VCaP (cell line): Measurements from ENCODE around the gene NHERF1.

ENCODE experiments used
- H3K27ac ChIP-seq: fragments of 450-650 bp; 2 replicates; pipeline ENCODE4 v1.5.1; 2017
- CTCF ChIP-seq: fragments of 450-650 bp; conservative IDR thresholded peaks from 2 replicates; pipeline ENCODE4 v1.5.1; 2017; ENCODE audit warnings: mild to moderate bottlenecking, moderate library complexity

The NHERF1 gene

GRCh38 chr17:74758848-74759168 lies 10.4 kb downstream of the NHERF1 start:
- H3K27ac ChIP-seq = peak overlapping the region; percentile 99
- no peak for TF ChIP-seq CTCF

GRCh38 chr17:74759243-74759801 lies 10.9 kb downstream of the NHERF1 start:
- peak overlapping the region; percentile 99 for H3K27ac ChIP-seq
- no peak for TF ChIP-seq CTCF

GRCh38 chr17:74759941-74760340 lies 11.5 kb downstream of the NHERF1 start:
- peak overlapping the region; percentile 99 for H3K27ac ChIP-seq
- TF ChIP-seq CTCF = no peak

GRCh38 chr17:74760404-74761105 lies 12.1 kb downstream of the NHERF1 start:
- H3K27ac ChIP-seq = peak overlapping the region; percentile 99
- no peak for TF ChIP-seq CTCF

GRCh38 chr17:74761419-74761818 lies 13.0 kb downstream of the NHERF1 start:
- TF ChIP-seq CTCF = no peak
- H3K27ac ChIP-seq = peak overlapping the region; percentile 99

- H3K27ac ChIP-seq = peak overlapping the region; percentile 99
- no peak for TF ChIP-seq CTCF
Measured at GRCh38 chr17:74761931-74762330, 13.5 kb downstream of the NHERF1 start.

GRCh38 chr17:74763565-74764387 lies 15.3 kb downstream of the NHERF1 start:
- peak overlapping the region; percentile 99; the same call in 1 of the 2 replicates for H3K27ac ChIP-seq
- TF ChIP-seq CTCF = no peak
